Lower leg skin (tissue), 3 donors: Measurements from ENCODE around the gene LAD1.

Experiments used
- POLR2A ChIP-seq, 2 donors: fragments of 450-650 bp; IDR thresholded peaks; one replicate each; pipeline ENCODE4 v1.6.1; 2016 to 2017; ENCODE audit warnings: antibody characterized with exemption in 2 of 2, mild to moderate bottlenecking in 1 of 2, moderate library complexity in 1 of 2
- TF ChIP-seq, protein P1 (sequence below), 3 donors: fragments of 450-650 bp; IDR thresholded peaks; one replicate each; pipeline ENCODE4 v1.5.1; 2016; ENCODE audit warnings: antibody characterized with exemption in 3 of 3, mild to moderate bottlenecking in 3 of 3, moderate library complexity in 2 of 3

DNA sequence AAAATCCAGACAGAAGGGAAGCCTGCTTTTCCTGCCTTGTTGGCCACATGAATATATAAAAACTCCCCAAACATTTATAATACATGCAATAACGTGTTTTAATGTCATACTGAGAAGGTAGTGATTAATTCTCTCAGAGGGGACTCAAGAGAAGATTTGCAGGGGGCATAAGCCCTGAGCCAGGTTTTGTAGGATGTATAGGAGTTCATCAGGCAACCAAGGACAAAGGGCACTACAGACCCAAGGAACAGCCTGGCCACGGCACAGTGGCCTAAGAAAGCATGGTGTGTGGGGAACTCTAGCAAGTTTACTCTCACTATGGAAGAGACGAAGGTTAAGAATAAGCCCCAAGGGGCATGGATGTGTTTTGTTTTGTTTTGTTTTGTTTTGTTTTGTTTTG lies 37.8 kb upstream of the LAD1 start:
- TF ChIP-seq, protein P1, sequence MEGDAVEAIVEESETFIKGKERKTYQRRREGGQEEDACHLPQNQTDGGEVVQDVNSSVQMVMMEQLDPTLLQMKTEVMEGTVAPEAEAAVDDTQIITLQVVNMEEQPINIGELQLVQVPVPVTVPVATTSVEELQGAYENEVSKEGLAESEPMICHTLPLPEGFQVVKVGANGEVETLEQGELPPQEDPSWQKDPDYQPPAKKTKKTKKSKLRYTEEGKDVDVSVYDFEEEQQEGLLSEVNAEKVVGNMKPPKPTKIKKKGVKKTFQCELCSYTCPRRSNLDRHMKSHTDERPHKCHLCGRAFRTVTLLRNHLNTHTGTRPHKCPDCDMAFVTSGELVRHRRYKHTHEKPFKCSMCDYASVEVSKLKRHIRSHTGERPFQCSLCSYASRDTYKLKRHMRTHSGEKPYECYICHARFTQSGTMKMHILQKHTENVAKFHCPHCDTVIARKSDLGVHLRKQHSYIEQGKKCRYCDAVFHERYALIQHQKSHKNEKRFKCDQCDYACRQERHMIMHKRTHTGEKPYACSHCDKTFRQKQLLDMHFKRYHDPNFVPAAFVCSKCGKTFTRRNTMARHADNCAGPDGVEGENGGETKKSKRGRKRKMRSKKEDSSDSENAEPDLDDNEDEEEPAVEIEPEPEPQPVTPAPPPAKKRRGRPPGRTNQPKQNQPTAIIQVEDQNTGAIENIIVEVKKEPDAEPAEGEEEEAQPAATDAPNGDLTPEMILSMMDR (IDR thresholded peaks at IDR 0.05), result no peak
- no peak for TF ChIP-seq POLR2A (IDR thresholded peaks at IDR 0.05)
